HEK293 (cell line): ENCODE data around the gene SIL1.
"Not testable (repeated sequence)": the region's sequence is repeated elsewhere in the genome, so short reads cannot be mapped to it uniquely, and the experiment has no call there.

ENCODE experiments used
- CTCF ChIA-PET: fragments of 350-600 bp; formaldehyde crosslinking; extraction: SDS; loops from one replicate; lab custom pipeline; 2021; ENCODE audit warnings: antibody characterized with exemption; lab: Yijun Ruan, JAX
- POLR2A ChIA-PET: fragments of 300-600 bp; formaldehyde crosslinking; extraction: SDS; loops from one replicate; lab custom pipeline; 2020; ENCODE audit warnings: antibody characterized with exemption, inconsistent platforms; lab: Yijun Ruan, JAX
- H3K27ac ChIP-seq: fragments of 200-500 bp; sonication (Bioruptor generic); 2 replicates; pipeline ENCODE4 v1.5.1; 2014; ENCODE audit warnings: low read depth, low read length, control low read depth, inconsistent platforms; ENCODE audit errors: extremely low read depth
- H3K36me3 ChIP-seq, 2 experiments: fragments of 200-500 bp in 1 of 2; sonication (Bioruptor generic) in 1 of 2; 1 replicate in 1 of 2; 2 replicates in 1 of 2; pipeline ENCODE4 v1.5.1; 2014 to 2017; ENCODE audit warnings: inconsistent platforms in 2 of 2, low read length in 2 of 2; ENCODE audit not compliant: control insufficient read depth in 2 of 2, insufficient read depth in 1 of 2
- H3K4me1 ChIP-seq: fragments of 200-500 bp; sonication (Bioruptor generic); 2 replicates; pipeline ENCODE4 v1.5.1; 2014; ENCODE audit warnings: mild to moderate bottlenecking, low read length, inconsistent platforms; ENCODE audit not compliant: control insufficient read depth, insufficient read depth
- H3K4me3 ChIP-seq: 2 replicates; pipeline ENCODE4 v1.5.1; 2011; ENCODE audit warnings: low read depth, mild to moderate bottlenecking, control low read depth, low read length, moderate library complexity
- H3K9me3 ChIP-seq: fragments of 200-500 bp; sonication (Bioruptor generic); 2 replicates; pipeline ENCODE4 v1.5.1; 2014; ENCODE audit warnings: low read depth, low read length, inconsistent platforms; ENCODE audit not compliant: control insufficient read depth, insufficient read depth
- ATF2 ChIP-seq: fragments of 450-650 bp; formaldehyde crosslinking; IDR thresholded peaks from 2 replicates; pipeline ENCODE4 v1.5.1; 2016; ENCODE audit warnings: missing biosample characterization, missing genetic modification characterization, low read depth
- GLI2 ChIP-seq: fragments of 450-650 bp; formaldehyde crosslinking; IDR thresholded peaks from 2 replicates; pipeline ENCODE4; 2017; ENCODE audit warnings: missing biosample characterization, missing genetic modification characterization, low read depth, borderline replicate concordance
- SCRT1 ChIP-seq: fragments of 450-650 bp; formaldehyde crosslinking; IDR thresholded peaks from 2 replicates; pipeline ENCODE4 v1.5.1; 2016; ENCODE audit warnings: missing biosample characterization, missing genetic modification characterization, borderline replicate concordance
- SP7 ChIP-seq: fragments of 450-650 bp; formaldehyde crosslinking; IDR thresholded peaks from 2 replicates; pipeline ENCODE4 v1.5.1; 2016; ENCODE audit warnings: missing biosample characterization, missing genetic modification characterization
- YY1 ChIP-seq: fragments of 450-650 bp; formaldehyde crosslinking; IDR thresholded peaks from 2 replicates; pipeline ENCODE4 v1.5.1; 2018; ENCODE audit warnings: missing biosample characterization, missing genetic modification characterization
- ZBTB1 ChIP-seq: fragments of 450-650 bp; formaldehyde crosslinking; IDR thresholded peaks from 2 replicates; pipeline ENCODE4 v1.5.1; 2016; ENCODE audit warnings: missing biosample characterization, missing genetic modification characterization
- ZNF10 ChIP-seq: fragments of 450-650 bp; formaldehyde crosslinking; IDR thresholded peaks from 2 replicates; pipeline ENCODE4 v1.5.1; 2017; ENCODE audit warnings: missing biosample characterization, missing genetic modification characterization
- ZNF114 ChIP-seq: fragments of 450-650 bp; formaldehyde crosslinking; IDR thresholded peaks from 2 replicates; pipeline ENCODE4 v1.5.0; 2017; ENCODE audit warnings: missing biosample characterization, missing genetic modification characterization
- ZNF121 ChIP-seq: fragments of 450-650 bp; formaldehyde crosslinking; IDR thresholded peaks from 2 replicates; pipeline ENCODE4 v1.5.1; 2016; ENCODE audit warnings: missing biosample characterization, missing genetic modification characterization
- ZNF174 ChIP-seq: fragments of 450-650 bp; formaldehyde crosslinking; IDR thresholded peaks from 2 replicates; pipeline ENCODE4 v1.5.0; 2017; ENCODE audit warnings: missing biosample characterization, mild to moderate bottlenecking, missing genetic modification characterization
- ZNF223 ChIP-seq: fragments of 450-650 bp; formaldehyde crosslinking; IDR thresholded peaks from 2 replicates; pipeline ENCODE4 v1.5.1; 2016; ENCODE audit warnings: missing biosample characterization, missing genetic modification characterization
- ZNF23 ChIP-seq: fragments of 450-650 bp; formaldehyde crosslinking; IDR thresholded peaks from 2 replicates; pipeline ENCODE4 v1.5.1; 2016; ENCODE audit warnings: missing biosample characterization, missing genetic modification characterization, borderline replicate concordance
- ZNF24 ChIP-seq: fragments of 450-650 bp; formaldehyde crosslinking; IDR thresholded peaks from 2 replicates; pipeline ENCODE4 v1.5.1; 2016; ENCODE audit warnings: missing biosample characterization, missing genetic modification characterization
- ZNF302 ChIP-seq: fragments of 450-650 bp; formaldehyde crosslinking; IDR thresholded peaks from 2 replicates; pipeline ENCODE4 v1.5.1; 2016; ENCODE audit warnings: missing biosample characterization, missing genetic modification characterization, low read depth
- ZNF555 ChIP-seq: fragments of 450-650 bp; formaldehyde crosslinking; conservative IDR thresholded peaks from 2 replicates; pipeline ENCODE4 v1.5.1; 2017; ENCODE audit warnings: missing biosample characterization, mild to moderate bottlenecking, missing genetic modification characterization, inconsistent platforms
- ZNF571 ChIP-seq: fragments of 450-650 bp; formaldehyde crosslinking; IDR thresholded peaks from 2 replicates; pipeline ENCODE4 v1.5.0; 2017; ENCODE audit warnings: missing biosample characterization, missing genetic modification characterization
- ZNF580 ChIP-seq: fragments of 450-650 bp; formaldehyde crosslinking; IDR thresholded peaks from 2 replicates; pipeline ENCODE4 v1.5.1; 2016; ENCODE audit warnings: missing biosample characterization, missing genetic modification characterization
- ZNF654 ChIP-seq: fragments of 450-650 bp; formaldehyde crosslinking; IDR thresholded peaks from 2 replicates; pipeline ENCODE4 v1.5.1; 2016; ENCODE audit warnings: low read depth, missing biosample characterization, missing genetic modification characterization
- ZNF660 ChIP-seq: fragments of 450-650 bp; IDR thresholded peaks from 2 replicates; pipeline ENCODE4 v1.5.1; 2018; ENCODE audit warnings: missing biosample characterization, mild to moderate bottlenecking, missing genetic modification characterization
- ZNF692 ChIP-seq: fragments of 450-650 bp; formaldehyde crosslinking; IDR thresholded peaks from 2 replicates; pipeline ENCODE4 v1.5.1; 2016; ENCODE audit warnings: missing biosample characterization, missing genetic modification characterization
- ZNF768 ChIP-seq: fragments of 450-650 bp; formaldehyde crosslinking; IDR thresholded peaks from 2 replicates; pipeline ENCODE4 v1.5.1; 2018; ENCODE audit warnings: missing biosample characterization, mild to moderate bottlenecking, missing genetic modification characterization
- ZNF785 ChIP-seq: fragments of 450-650 bp; formaldehyde crosslinking; IDR thresholded peaks from 2 replicates; pipeline ENCODE4 v1.5.1; 2016; ENCODE audit warnings: missing biosample characterization, missing genetic modification characterization
- TF ChIP-seq, protein P1 (sequence below): fragments of 450-650 bp; formaldehyde crosslinking; IDR thresholded peaks from 2 replicates; pipeline ENCODE4 v1.5.1; 2017; ENCODE audit warnings: missing biosample characterization, missing genetic modification characterization
- TF ChIP-seq, protein P2 (sequence below): fragments of 450-650 bp; formaldehyde crosslinking; IDR thresholded peaks from 2 replicates; pipeline ENCODE4 v1.5.0; 2017; ENCODE audit warnings: missing biosample characterization, missing genetic modification characterization, borderline replicate concordance

Gene SIL1

GRCh38 chr5:139016186-139016585, 182.0 kb downstream of the SIL1 start:
- H3K4me1 ChIP-seq: no peaks in the 10 kb centered on the region
- no peak overlapping the region for H3K4me3 ChIP-seq
- H3K9me3 ChIP-seq: no peaks in the 10 kb centered on the region
- ChIA-PET POLR2A (no interaction called here), CTCF (no interaction called here)
- H3K36me3 ChIP-seq: peaks cover 0 to 14% of the 10 kb centered on the region in 2 experiments
- TF ChIP-seq ZNF24 (no peak), ZNF174 (tag by site-specific recombination) (no peak), SCRT1 (tag by site-specific recombination) (no peak), ZNF114 (tag by site-specific recombination) (no peak), SP7 (no peak), GLI2 (tag by site-specific recombination) (no peak)
- H3K27ac ChIP-seq: no peak overlapping the region

DNA sequence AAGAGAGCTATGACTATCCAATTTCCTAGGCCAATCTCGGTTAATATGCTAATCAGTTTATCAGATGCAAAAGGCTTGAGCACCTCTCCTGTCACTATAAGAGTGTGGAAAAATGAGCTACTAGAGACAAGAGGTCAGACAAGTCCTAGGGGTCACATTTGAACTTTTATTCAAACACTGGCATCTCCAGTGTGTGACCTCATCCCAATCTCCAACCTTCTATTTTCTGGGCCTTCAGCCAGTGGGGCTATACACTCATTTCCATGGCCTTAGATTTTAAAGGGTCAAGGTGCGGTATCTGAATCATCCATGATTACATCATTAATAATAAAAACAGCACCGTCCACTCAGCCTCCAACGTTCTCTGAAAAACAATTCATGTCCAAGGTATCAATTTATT, 183.4 kb downstream of the SIL1 start:
- Histone ChIP-seq H3K4me1 (no peaks in the 10 kb centered on the region), H3K4me3 (no peak overlapping the region), H3K9me3 (no peaks in the 10 kb centered on the region), H3K36me3 (peaks cover 0 to 6% of the 10 kb centered on the region in 2 experiments), H3K27ac (no peak overlapping the region)
- ChIA-PET POLR2A (no interaction called here), CTCF (no interaction called here)
- TF ChIP-seq ATF2 (tag by site-specific recombination): 0 out of 2 replicates have a peak, but pooled peaks have one; percentile 27
- no peak for TF ChIP-seq ZNF768 (tag by site-specific recombination)
- TF ChIP-seq, all 188 proteins: peak for 1

- CTCF ChIA-PET: no interaction called here
- POLR2A ChIA-PET: no interaction called here
- H3K27ac ChIP-seq: no peak overlapping the region
- no peaks in the 10 kb centered on the region; a peak in 1 of 3 replicates for H3K36me3 ChIP-seq
- no peak overlapping the region for H3K4me3 ChIP-seq
- H3K4me1 ChIP-seq: no peaks in the 10 kb centered on the region
- TF ChIP-seq ZNF223 (tag by site-specific recombination) (no peak), ZNF654 (tag by site-specific recombination) (no peak), ZNF580 (no peak), ZNF692 (tag by site-specific recombination) (no peak), ZNF302 (no peak), ZNF10 (tag by site-specific recombination) (no peak), ZNF785 (no peak), ZNF571 (tag by site-specific recombination) (no peak), ZNF23 (tag by site-specific recombination) (no peak), ZBTB1 (tag by site-specific recombination) (no peak), ZNF121 (no peak), ZNF555 (tag by site-specific recombination) (no peak), YY1 (no peak), SCRT1 (tag by site-specific recombination) (no peak), ZNF660 (tag by site-specific recombination) (no peak)
- TF ChIP-seq, protein P1, sequence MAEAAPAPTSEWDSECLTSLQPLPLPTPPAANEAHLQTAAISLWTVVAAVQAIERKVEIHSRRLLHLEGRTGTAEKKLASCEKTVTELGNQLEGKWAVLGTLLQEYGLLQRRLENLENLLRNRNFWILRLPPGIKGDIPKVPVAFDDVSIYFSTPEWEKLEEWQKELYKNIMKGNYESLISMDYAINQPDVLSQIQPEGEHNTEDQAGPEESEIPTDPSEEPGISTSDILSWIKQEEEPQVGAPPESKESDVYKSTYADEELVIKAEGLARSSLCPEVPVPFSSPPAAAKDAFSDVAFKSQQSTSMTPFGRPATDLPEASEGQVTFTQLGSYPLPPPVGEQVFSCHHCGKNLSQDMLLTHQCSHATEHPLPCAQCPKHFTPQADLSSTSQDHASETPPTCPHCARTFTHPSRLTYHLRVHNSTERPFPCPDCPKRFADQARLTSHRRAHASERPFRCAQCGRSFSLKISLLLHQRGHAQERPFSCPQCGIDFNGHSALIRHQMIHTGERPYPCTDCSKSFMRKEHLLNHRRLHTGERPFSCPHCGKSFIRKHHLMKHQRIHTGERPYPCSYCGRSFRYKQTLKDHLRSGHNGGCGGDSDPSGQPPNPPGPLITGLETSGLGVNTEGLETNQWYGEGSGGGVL (tag by site-specific recombination): no peak
- TF ChIP-seq, protein P2, sequence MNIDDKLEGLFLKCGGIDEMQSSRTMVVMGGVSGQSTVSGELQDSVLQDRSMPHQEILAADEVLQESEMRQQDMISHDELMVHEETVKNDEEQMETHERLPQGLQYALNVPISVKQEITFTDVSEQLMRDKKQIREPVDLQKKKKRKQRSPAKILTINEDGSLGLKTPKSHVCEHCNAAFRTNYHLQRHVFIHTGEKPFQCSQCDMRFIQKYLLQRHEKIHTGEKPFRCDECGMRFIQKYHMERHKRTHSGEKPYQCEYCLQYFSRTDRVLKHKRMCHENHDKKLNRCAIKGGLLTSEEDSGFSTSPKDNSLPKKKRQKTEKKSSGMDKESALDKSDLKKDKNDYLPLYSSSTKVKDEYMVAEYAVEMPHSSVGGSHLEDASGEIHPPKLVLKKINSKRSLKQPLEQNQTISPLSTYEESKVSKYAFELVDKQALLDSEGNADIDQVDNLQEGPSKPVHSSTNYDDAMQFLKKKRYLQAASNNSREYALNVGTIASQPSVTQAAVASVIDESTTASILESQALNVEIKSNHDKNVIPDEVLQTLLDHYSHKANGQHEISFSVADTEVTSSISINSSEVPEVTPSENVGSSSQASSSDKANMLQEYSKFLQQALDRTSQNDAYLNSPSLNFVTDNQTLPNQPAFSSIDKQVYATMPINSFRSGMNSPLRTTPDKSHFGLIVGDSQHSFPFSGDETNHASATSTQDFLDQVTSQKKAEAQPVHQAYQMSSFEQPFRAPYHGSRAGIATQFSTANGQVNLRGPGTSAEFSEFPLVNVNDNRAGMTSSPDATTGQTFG (tag by site-specific recombination): no peak
- no peaks in the 10 kb centered on the region for H3K9me3 ChIP-seq
These were observed 186.0 kb downstream of the SIL1 start for GRCh38 chr5:139012176-139012575.

DNA sequence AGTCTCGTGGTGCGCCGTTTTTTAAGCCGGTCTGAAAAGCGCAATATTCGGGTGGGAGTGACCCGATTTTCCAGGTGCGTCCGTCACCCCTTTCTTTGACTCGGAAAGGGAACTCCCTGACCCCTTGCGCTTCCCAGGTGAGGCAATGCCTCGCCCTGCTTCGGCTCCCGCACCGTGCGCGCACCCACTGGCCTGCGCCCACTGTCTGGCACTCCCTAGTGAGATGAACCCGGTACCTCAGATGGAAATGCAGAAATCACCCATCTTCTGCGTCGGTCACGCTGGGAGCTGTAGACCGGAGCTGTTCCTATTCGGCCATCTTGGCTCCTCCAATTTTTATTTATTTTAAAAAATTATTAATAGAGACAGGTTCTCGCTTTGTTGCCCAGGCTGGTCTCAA, 187.0 kb downstream of the SIL1 start:
- POLR2A ChIA-PET, H3K9me3 ChIP-seq, H3K4me1 ChIP-seq, H3K27ac ChIP-seq, H3K36me3 ChIP-seq, H3K4me3 ChIP-seq, CTCF ChIA-PET: not testable (repeated sequence)
